Stimulated activated naive CD4-positive, alpha-beta T cell (primary cell): ENCODE data around the gene ACTL7B.
"Not testable (repeated sequence)": the region's sequence is repeated elsewhere in the genome, so short reads cannot be mapped to it uniquely, and the experiment has no call there.

Experiments
- DNase-seq, 6 experiments: peaks; one replicate each; lab custom pipeline; 2025; lab: John Stamatoyannopoulos, UW

Gene ACTL7B

GRCh38 chr9:108869092-108869725 lies 13.4 kb upstream of the ACTL7B start:
- DNase-seq: no peak

- no peak for DNase-seq
Measured at GRCh38 chr9:108867829-108868228, 12.0 kb upstream of the ACTL7B start.

- DNase-seq: no peak
Measured at GRCh38 chr9:108867116-108867515, 11.3 kb upstream of the ACTL7B start.

GRCh38 chr9:108866001-108866420 lies 10.2 kb upstream of the ACTL7B start:
- DNase-seq: no peak

GRCh38 chr9:108865037-108865436 lies 9.3 kb upstream of the ACTL7B start:
- no peak for DNase-seq

- no peak for DNase-seq
Measured at GRCh38 chr9:108864446-108864845, 8.7 kb upstream of the ACTL7B start.

GRCh38 chr9:108863891-108864290 lies 8.1 kb upstream of the ACTL7B start:
- no peak for DNase-seq

GRCh38 chr9:108861997-108862396 lies 6.2 kb upstream of the ACTL7B start, which contains the start of gene ACTL7A:
Gene ACTL7A (plus strand): TSS chr9:108862266. CDS start chr9:108862323, 57 bp downstream.
- no peak for DNase-seq

GRCh38 chr9:108861464-108861863 lies 5.7 kb upstream of the ACTL7B start:
- no peak for DNase-seq

- DNase-seq: no peak
Measured at GRCh38 chr9:108860764-108861163, 5.0 kb upstream of the ACTL7B start.

GRCh38 chr9:108860354-108860753 lies 4.6 kb upstream of the ACTL7B start:
- no peak for DNase-seq

GRCh38 chr9:108859459-108860114 lies 3.8 kb upstream of the ACTL7B start:
- DNase-seq: no peak

GRCh38 chr9:108857572-108857971 lies 1.8 kb upstream of the ACTL7B start:
- DNase-seq: no peak

- no peak for DNase-seq
Measured at GRCh38 chr9:108855529-108855886, 278 bp downstream of the ACTL7B start.

- no peak for DNase-seq
Measured at GRCh38 chr9:108854641-108855528, 901 bp downstream of the ACTL7B start.

GRCh38 chr9:108854094-108854493 lies 1.7 kb downstream of the ACTL7B start:
- no peak for DNase-seq

GRCh38 chr9:108852079-108852478 lies 3.7 kb downstream of the ACTL7B start:
- no peak for DNase-seq

- no peak for DNase-seq
Measured at GRCh38 chr9:108851138-108851537, 4.6 kb downstream of the ACTL7B start.

GRCh38 chr9:108850293-108850897 lies 5.4 kb downstream of the ACTL7B start:
- DNase-seq: no peak

- DNase-seq: not testable (repeated sequence)
Measured at GRCh38 chr9:108848296-108848695, 7.5 kb downstream of the ACTL7B start.

- no peak for DNase-seq
Measured at GRCh38 chr9:108845947-108846346, 9.8 kb downstream of the ACTL7B start.

GRCh38 chr9:108845507-108845906 lies 10.3 kb downstream of the ACTL7B start:
- no peak for DNase-seq
